Fibroblast of skin of right quadriceps (primary cell): Measurements from ENCODE around the gene ABCD1.
A peak's percentile ranks its signal among the peaks of the same experiment; 100 is the strongest.
"Not testable (repeated sequence)": the region's sequence is repeated elsewhere in the genome, so short reads cannot be mapped to it uniquely, and the experiment has no call there.

ENCODE experiments used
- DNase-seq: peaks from one replicate; pipeline ENCODE4 v3.0.0-alpha.2; 2013

ABCD1 gene

GRCh38 chrX:153714256-153714655 lies 10.4 kb upstream of the ABCD1 start:
- no peak for DNase-seq

- no peak for DNase-seq
Measured at GRCh38 chrX:153717445-153717844, 7.2 kb upstream of the ABCD1 start.

- no peak for DNase-seq
Measured at GRCh38 chrX:153719238-153719637, 5.4 kb upstream of the ABCD1 start.

GRCh38 chrX:153719701-153720100 lies 5.0 kb upstream of the ABCD1 start:
- DNase-seq, result no peak

GRCh38 chrX:153722704-153723350 lies 1.8 kb upstream of the ABCD1 start:
- no peak for DNase-seq

- DNase-seq, result peak; percentile 32
Measured at GRCh38 chrX:153723351-153724251, 1.1 kb upstream of the ABCD1 start.

- DNase-seq, result no peak
Measured at GRCh38 chrX:153725039-153725831, 579 bp downstream of the ABCD1 start.

GRCh38 chrX:153725832-153726285 lies 1.2 kb downstream of the ABCD1 start:
- DNase-seq, result no peak

GRCh38 chrX:153726286-153727122 lies 1.8 kb downstream of the ABCD1 start:
- no peak for DNase-seq

GRCh38 chrX:153727123-153727931 lies 2.7 kb downstream of the ABCD1 start:
- DNase-seq, result no peak

- no peak for DNase-seq
Measured at GRCh38 chrX:153728095-153728494, 3.4 kb downstream of the ABCD1 start.

GRCh38 chrX:153728951-153729631 lies 4.4 kb downstream of the ABCD1 start:
- no peak for DNase-seq

- DNase-seq, result not testable (repeated sequence)
Measured at GRCh38 chrX:153730115-153730514, 5.5 kb downstream of the ABCD1 start.

GRCh38 chrX:153731117-153731844 lies 6.6 kb downstream of the ABCD1 start:
- DNase-seq, result no peak

GRCh38 chrX:153731845-153732215 lies 7.2 kb downstream of the ABCD1 start:
- no peak for DNase-seq

- no peak for DNase-seq
Measured at GRCh38 chrX:153732401-153732800, 7.7 kb downstream of the ABCD1 start.

- no peak for DNase-seq
Measured at GRCh38 chrX:153733651-153734240, 9.1 kb downstream of the ABCD1 start.

- no peak for DNase-seq
Measured at GRCh38 chrX:153734871-153735270, 10.2 kb downstream of the ABCD1 start.

GRCh38 chrX:153735274-153735673 lies 10.6 kb downstream of the ABCD1 start:
- DNase-seq, result no peak
